Measurements from ENCODE around the gene PDE2A. TPM values are rescaled to one million over a fixed set of nuclear protein-coding genes. Genes with fewer than 3 reads are reported as not detected.

The PDE2A gene
- total and polyA plus RNA-seq, 7 experiments from 2014 or later = 0.97 to 9.0 (median 1.7) TPM; not detected in 2

- peaks cover 0 to 19% (median 5%) of the 10 kb centered on the region in 7 donors for H3K4me1 Mint-ChIP-seq
These were observed 32.8 kb upstream of the PDE2A start for GRCh38 chr11:72707032-72707431.

GRCh38 chr11:72706579-72706978, 32.4 kb upstream of the PDE2A start:
- Histone ChIP-seq H3K27me3 (ENCODE audit: control insufficient read depth in 2 of 2, insufficient read depth in 2 of 2, low read length in 2 of 2) (no peaks in the 10 kb centered on the region), H3K4me3 (ENCODE audit: low read length) (no peak overlapping the region), H3K36me3 (ENCODE audit: control insufficient read depth in 2 of 3, insufficient read depth in 3 of 3, low read length in 3 of 3) (peaks cover 15 to 99% (median 43%) of the 10 kb centered on the region in 3 experiments), H3K4me1 (ENCODE audit: control insufficient read depth in 2 of 2, insufficient read depth in 2 of 2, low read length in 2 of 2) (no peaks in the 10 kb centered on the region), H3K9me3 (ENCODE audit: control insufficient read depth in 2 of 3, low read length in 3 of 3) (no peaks in the 10 kb centered on the region), H3K27ac (ENCODE audit: low read depth, low read length) (no peak overlapping the region)
- Mint-ChIP-seq H3K4me3 (no peak overlapping the region), H3K4me1 (peaks cover 0 to 19% (median 5%) of the 10 kb centered on the region in 7 donors), H3K27me3 (no peaks in the 10 kb centered on the region), H3K36me3 (peaks cover 11 to 49% (median 17%) of the 10 kb centered on the region in 5 donors), H3K9me3 (no peaks in the 10 kb centered on the region), H3K27ac (peak overlapping the region in 5 of 9 donors; percentile 1 to 68 (median 51))
- ATAC-seq (no peak), DNase-seq (no peak)
- POLR2A ChIA-PET = interaction anchor here (0.8 kb wide), 1 partner anchor 342 kb away, joined by 3 read pairs; no protein-coding TSS in a partner anchor
- intact Hi-C loops (cut with micrococcal nuclease) = no loop called here
- CTCF ChIA-PET = no interaction called here

More at GRCh38 chr11:72707032-72707431, 32.8 kb upstream of the PDE2A start:
- no peak overlapping the region for H3K4me3 ChIP-seq (ENCODE audit: low read length)
- ATAC-seq = no peak
- no peaks in the 10 kb centered on the region for H3K9me3 Mint-ChIP-seq
- no peak overlapping the region for H3K4me3 Mint-ChIP-seq
- no peaks in the 10 kb centered on the region for H3K4me1 ChIP-seq (ENCODE audit: control insufficient read depth in 2 of 2, insufficient read depth in 2 of 2, low read length in 2 of 2)
- H3K9me3 ChIP-seq (ENCODE audit: control insufficient read depth in 2 of 3, low read length in 3 of 3) = no peaks in the 10 kb centered on the region
- H3K27ac Mint-ChIP-seq = peak overlapping the region in 5 of 9 donors; percentile 41 to 82 (median 68)
- no peaks in the 10 kb centered on the region for H3K27me3 Mint-ChIP-seq
- no peak for DNase-seq
- ChIA-PET CTCF (interaction anchor here (0.6 kb wide), 1 partner anchor 9 kb away, joined by 3 read pairs; no protein-coding TSS in a partner anchor), POLR2A (interaction anchor here (0.8 kb wide), 1 partner anchor 342 kb away, joined by 3 read pairs; no protein-coding TSS in a partner anchor)
- intact Hi-C loops (cut with micrococcal nuclease) = no loop called here
- peaks cover 11 to 49% (median 16%) of the 10 kb centered on the region in 5 donors for H3K36me3 Mint-ChIP-seq
- H3K27me3 ChIP-seq (ENCODE audit: control insufficient read depth in 2 of 2, insufficient read depth in 2 of 2, low read length in 2 of 2) = no peaks in the 10 kb centered on the region
- H3K36me3 ChIP-seq (ENCODE audit: control insufficient read depth in 2 of 3, insufficient read depth in 3 of 3, low read length in 3 of 3) = peaks cover 15 to 99% (median 43%) of the 10 kb centered on the region in 3 experiments
- H3K27ac ChIP-seq (ENCODE audit: low read depth, low read length) = no peak overlapping the region

GRCh38 chr11:72705442-72706365, 31.5 kb upstream of the PDE2A start:
- CTCF ChIA-PET = interaction anchor here (1.0 kb wide), 1 partner anchor 234 kb away, joined by 3 read pairs; no protein-coding TSS in a partner anchor
- DNase-seq (no peak), ATAC-seq (no peak)
- no peaks in the 10 kb centered on the region for H3K9me3 Mint-ChIP-seq
- POLR2A ChIA-PET = no interaction called here
- Histone ChIP-seq H3K9me3 (ENCODE audit: control insufficient read depth in 2 of 3, low read length in 3 of 3) (no peaks in the 10 kb centered on the region), H3K4me3 (ENCODE audit: low read length) (no peak overlapping the region), H3K4me1 (ENCODE audit: control insufficient read depth in 2 of 2, insufficient read depth in 2 of 2, low read length in 2 of 2) (no peaks in the 10 kb centered on the region), H3K36me3 (ENCODE audit: control insufficient read depth in 2 of 3, insufficient read depth in 3 of 3, low read length in 3 of 3) (peaks cover 15 to 99% (median 41%) of the 10 kb centered on the region in 3 experiments), H3K27ac (ENCODE audit: low read depth, low read length) (no peak overlapping the region), H3K27me3 (ENCODE audit: control insufficient read depth in 2 of 2, insufficient read depth in 2 of 2, low read length in 2 of 2) (no peaks in the 10 kb centered on the region)
- H3K4me1 Mint-ChIP-seq = peaks cover 0 to 13% (median 5%) of the 10 kb centered on the region in 7 donors
- H3K27me3 Mint-ChIP-seq = no peaks in the 10 kb centered on the region
- peak overlapping the region in 5 of 9 donors; percentile 1 to 51 (median 27) for H3K27ac Mint-ChIP-seq
- H3K36me3 Mint-ChIP-seq = peaks cover 5 to 48% (median 21%) of the 10 kb centered on the region in 5 donors
- no peak overlapping the region for H3K4me3 Mint-ChIP-seq
- intact Hi-C loops (cut with micrococcal nuclease) = no loop called here

- no peak for DNase-seq
- Histone ChIP-seq H3K27me3 (ENCODE audit: control insufficient read depth in 2 of 2, insufficient read depth in 2 of 2, low read length in 2 of 2) (no peaks in the 10 kb centered on the region), H3K9me3 (ENCODE audit: control insufficient read depth in 2 of 3, low read length in 3 of 3) (no peaks in the 10 kb centered on the region), H3K4me1 (ENCODE audit: control insufficient read depth in 2 of 2, insufficient read depth in 2 of 2, low read length in 2 of 2) (no peaks in the 10 kb centered on the region), H3K36me3 (ENCODE audit: control insufficient read depth in 2 of 3, insufficient read depth in 3 of 3, low read length in 3 of 3) (peaks cover 15 to 99% (median 36%) of the 10 kb centered on the region in 3 experiments), H3K27ac (ENCODE audit: low read depth, low read length) (no peak overlapping the region), H3K4me3 (ENCODE audit: low read length) (no peak overlapping the region)
- POLR2A ChIA-PET = no interaction called here
- Mint-ChIP-seq H3K9me3 (no peaks in the 10 kb centered on the region), H3K36me3 (peaks cover 7 to 46% (median 24%) of the 10 kb centered on the region in 5 donors), H3K27ac (peak overlapping the region in 4 of 9 donors; percentile 6 to 64 (median 25)), H3K27me3 (no peaks in the 10 kb centered on the region), H3K4me1 (peaks cover 0 to 12% (median 5%) of the 10 kb centered on the region in 7 donors), H3K4me3 (no peak overlapping the region)
- no peak for ATAC-seq
- CTCF ChIA-PET = interaction anchor here (1.0 kb wide), 1 partner anchor 233 kb away, joined by 3 read pairs; no protein-coding TSS in a partner anchor
- intact Hi-C loops (cut with micrococcal nuclease) = no loop called here
These were observed 30.6 kb upstream of the PDE2A start for GRCh38 chr11:72704783-72705265.

- no peaks in the 10 kb centered on the region for H3K27me3 Mint-ChIP-seq
- peaks cover 0 to 16% (median 5%) of the 10 kb centered on the region in 7 donors for H3K4me1 Mint-ChIP-seq
- no peak overlapping the region for H3K27ac ChIP-seq (ENCODE audit: low read depth, low read length)
- no peaks in the 10 kb centered on the region for H3K4me1 ChIP-seq (ENCODE audit: control insufficient read depth in 2 of 2, insufficient read depth in 2 of 2, low read length in 2 of 2)
- H3K27me3 ChIP-seq (ENCODE audit: control insufficient read depth in 2 of 2, insufficient read depth in 2 of 2, low read length in 2 of 2) = no peaks in the 10 kb centered on the region
- no peak for DNase-seq
- H3K4me3 Mint-ChIP-seq = no peak overlapping the region
- no peaks in the 10 kb centered on the region for H3K9me3 ChIP-seq (ENCODE audit: control insufficient read depth in 2 of 3, low read length in 3 of 3)
- no peak overlapping the region for H3K4me3 ChIP-seq (ENCODE audit: low read length)
- intact Hi-C loops (cut with micrococcal nuclease) = no loop called here
- ATAC-seq = no peak
- peak overlapping the region in 2 of 9 donors; percentile 6 to 32 for H3K27ac Mint-ChIP-seq
- no peaks in the 10 kb centered on the region for H3K9me3 Mint-ChIP-seq
- ChIA-PET POLR2A (no interaction called here), CTCF (no interaction called here)
- peaks cover 18 to 99% (median 33%) of the 10 kb centered on the region in 3 experiments for H3K36me3 ChIP-seq (ENCODE audit: control insufficient read depth in 2 of 3, insufficient read depth in 3 of 3, low read length in 3 of 3)
- H3K36me3 Mint-ChIP-seq = peaks cover 10 to 45% (median 27%) of the 10 kb centered on the region in 5 donors
These were observed 30.0 kb upstream of the PDE2A start for GRCh38 chr11:72704028-72704782.

GRCh38 chr11:72703267-72704008, 29.2 kb upstream of the PDE2A start:
- DNase-seq (no peak), ATAC-seq (no peak)
- intact Hi-C loops (cut with micrococcal nuclease) = no loop called here
- no peak overlapping the region for H3K4me3 Mint-ChIP-seq
- no peaks in the 10 kb centered on the region for H3K27me3 Mint-ChIP-seq
- Histone ChIP-seq H3K9me3 (ENCODE audit: control insufficient read depth in 2 of 3, low read length in 3 of 3) (no peaks in the 10 kb centered on the region), H3K27ac (ENCODE audit: low read depth, low read length) (no peak overlapping the region), H3K36me3 (ENCODE audit: control insufficient read depth in 2 of 3, insufficient read depth in 3 of 3, low read length in 3 of 3) (peaks cover 26 to 99% (median 35%) of the 10 kb centered on the region in 3 experiments), H3K4me3 (ENCODE audit: low read length) (no peak overlapping the region), H3K4me1 (ENCODE audit: control insufficient read depth in 2 of 2, insufficient read depth in 2 of 2, low read length in 2 of 2) (no peaks in the 10 kb centered on the region), H3K27me3 (ENCODE audit: control insufficient read depth in 2 of 2, insufficient read depth in 2 of 2, low read length in 2 of 2) (no peaks in the 10 kb centered on the region)
- ChIA-PET CTCF (interaction anchor here (0.6 to 0.9 kb wide), 2 partner anchors 22 to 60 kb away, joined by 3 to 4 read pairs; no protein-coding TSS in a partner anchor), POLR2A (no interaction called here)
- H3K36me3 Mint-ChIP-seq = peaks cover 10 to 45% (median 27%) of the 10 kb centered on the region in 5 donors
- no peaks in the 10 kb centered on the region for H3K9me3 Mint-ChIP-seq
- peaks cover 0 to 16% (median 5%) of the 10 kb centered on the region in 7 donors for H3K4me1 Mint-ChIP-seq
- no peak overlapping the region for H3K27ac Mint-ChIP-seq

All from naive thymus-derived CD4-positive, alpha-beta T cell (primary cell).